GM12873 (cell line): Measurements from ENCODE around the gene GMDS.

ENCODE experiments used
- TF ChIP-seq, protein P1 (sequence below): IDR thresholded peaks from 2 replicates; pipeline ENCODE4 v1.5.1; 2012; ENCODE audit warnings: low read depth, mild to moderate bottlenecking, moderate library complexity, low read length, control low read depth; ENCODE audit not compliant: insufficient read depth; ENCODE audit errors: missing control alignments

GMDS gene

DNA sequence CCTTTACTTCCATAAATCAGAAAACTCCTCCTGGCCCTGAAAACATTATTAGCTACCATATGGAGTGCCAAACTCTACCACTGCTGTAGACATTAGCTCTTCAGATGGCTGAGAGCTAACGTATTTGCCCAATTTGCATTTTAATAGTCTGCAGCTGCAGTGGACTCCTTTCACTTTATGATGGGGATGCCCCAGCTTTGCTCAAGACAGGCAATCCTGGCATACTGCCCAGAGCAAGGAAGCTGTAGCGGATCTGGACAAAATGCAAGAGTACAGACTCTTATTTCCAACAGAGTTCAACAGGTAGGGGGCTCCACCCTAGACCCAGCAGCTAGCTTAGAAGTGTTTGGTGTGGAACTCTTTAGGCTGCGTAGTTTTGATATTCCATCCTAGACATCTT lies 389.0 kb downstream of the GMDS start:
- TF ChIP-seq, protein P1, sequence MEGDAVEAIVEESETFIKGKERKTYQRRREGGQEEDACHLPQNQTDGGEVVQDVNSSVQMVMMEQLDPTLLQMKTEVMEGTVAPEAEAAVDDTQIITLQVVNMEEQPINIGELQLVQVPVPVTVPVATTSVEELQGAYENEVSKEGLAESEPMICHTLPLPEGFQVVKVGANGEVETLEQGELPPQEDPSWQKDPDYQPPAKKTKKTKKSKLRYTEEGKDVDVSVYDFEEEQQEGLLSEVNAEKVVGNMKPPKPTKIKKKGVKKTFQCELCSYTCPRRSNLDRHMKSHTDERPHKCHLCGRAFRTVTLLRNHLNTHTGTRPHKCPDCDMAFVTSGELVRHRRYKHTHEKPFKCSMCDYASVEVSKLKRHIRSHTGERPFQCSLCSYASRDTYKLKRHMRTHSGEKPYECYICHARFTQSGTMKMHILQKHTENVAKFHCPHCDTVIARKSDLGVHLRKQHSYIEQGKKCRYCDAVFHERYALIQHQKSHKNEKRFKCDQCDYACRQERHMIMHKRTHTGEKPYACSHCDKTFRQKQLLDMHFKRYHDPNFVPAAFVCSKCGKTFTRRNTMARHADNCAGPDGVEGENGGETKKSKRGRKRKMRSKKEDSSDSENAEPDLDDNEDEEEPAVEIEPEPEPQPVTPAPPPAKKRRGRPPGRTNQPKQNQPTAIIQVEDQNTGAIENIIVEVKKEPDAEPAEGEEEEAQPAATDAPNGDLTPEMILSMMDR = peak; percentile 39

- TF ChIP-seq, protein P1 = no peak
These were observed 389.5 kb downstream of the GMDS start for GRCh38 chr6:1855890-1856289.

- TF ChIP-seq, protein P1 = no peak
These were observed 391.1 kb downstream of the GMDS start for GRCh38 chr6:1854296-1854695.

- TF ChIP-seq, protein P1 = no peak
These were observed 391.6 kb downstream of the GMDS start for GRCh38 chr6:1853761-1854160.

- TF ChIP-seq, protein P1 = no peak
These were observed 393.5 kb downstream of the GMDS start for GRCh38 chr6:1851681-1852456.

GRCh38 chr6:1850840-1851157 lies 394.6 kb downstream of the GMDS start:
- TF ChIP-seq, protein P1 = no peak

- TF ChIP-seq, protein P1 = no peak
These were observed 395.1 kb downstream of the GMDS start for GRCh38 chr6:1850121-1850839.
